A673 (cell line): ENCODE results near the gene MORN5. TPM values are rescaled to one million over a fixed set of nuclear protein-coding genes. Genes with fewer than 3 reads are reported as not detected.

ENCODE experiments used
- BruUV-seq: library from RNA; stranded (reverse); fragments of 400-500 nt; replicated peaks from 2 replicates; lab custom pipeline; 2021; lab: Mats Ljungman, UMichigan
- CTCF ChIA-PET: fragments of 300-600 bp; sonication (Branson Sonifier 250); formaldehyde crosslinking; loops from one replicate; lab custom pipeline; 2022; ENCODE audit warnings: antibody characterized with exemption; lab: Charles Lee
- POLR2A ChIA-PET: fragments of 300-600 bp; sonication (Branson Sonifier 250); formaldehyde crosslinking; loops from one replicate; lab custom pipeline; 2022; ENCODE audit warnings: antibody characterized with exemption; ENCODE audit not compliant: low non-redundant PET; lab: Charles Lee
- DNase-seq: peaks from one replicate; pipeline ENCODE4 v3.0.0-alpha.2; 2015; ENCODE audit warnings: low spot score
- H3K27ac ChIP-seq: fragments of 200-600 bp; sonication (generic); 2 replicates; pipeline ENCODE4 v1.5.1; 2016; ENCODE audit warnings: mixed run types, low read depth, mild to moderate bottlenecking, mixed read lengths, antibody characterized with exemption, low read length; ENCODE audit not compliant: poor library complexity, severe bottlenecking
- H3K27me3 ChIP-seq: fragments of 200-600 bp; sonication (generic); replicated peaks from 2 replicates; pipeline ENCODE4 v1.6.1; 2017; ENCODE audit warnings: mixed run types, low read depth, mild to moderate bottlenecking, mixed read lengths, antibody characterized with exemption, low read length; ENCODE audit not compliant: insufficient read depth, poor library complexity
- H3K36me3 ChIP-seq: fragments of 200-600 bp; sonication (generic); 2 replicates; pipeline ENCODE4 v1.6.1; 2016; ENCODE audit warnings: mixed run types, mild to moderate bottlenecking, mixed read lengths, antibody characterized with exemption, low read length; ENCODE audit not compliant: insufficient read depth, poor library complexity, severe bottlenecking
- H3K4me1 ChIP-seq: fragments of 200-600 bp; sonication (generic); 2 replicates; pipeline ENCODE4 v1.6.1; 2017; ENCODE audit warnings: mixed run types, mild to moderate bottlenecking, mixed read lengths, antibody characterized with exemption, low read length; ENCODE audit not compliant: insufficient read depth, poor library complexity, severe bottlenecking
- H3K4me3 ChIP-seq: fragments of 200-600 bp; sonication (generic); 2 replicates; pipeline ENCODE4 v1.5.1; 2016; ENCODE audit warnings: low read depth, mixed run types, mild to moderate bottlenecking, mixed read lengths, low read length; ENCODE audit not compliant: poor library complexity, severe bottlenecking
- H3K9me3 ChIP-seq: fragments of 200-600 bp; sonication (generic); 2 replicates; pipeline ENCODE4 v1.6.1; 2016; ENCODE audit warnings: mixed run types, low read depth, mild to moderate bottlenecking, mixed read lengths, antibody characterized with exemption, low read length; ENCODE audit not compliant: poor library complexity, severe bottlenecking
- CTCF ChIP-seq: fragments of 300-800, 200-600 bp; sonication (generic); conservative IDR thresholded peaks from 2 replicates; pipeline ENCODE4 v1.5.1; 2017; ENCODE audit warnings: low read depth, mild to moderate bottlenecking, antibody characterized with exemption, low read length, moderate library complexity, mixed read lengths
- EZH2 ChIP-seq: fragments of 200-600 bp; sonication (generic); IDR thresholded peaks from 2 replicates; pipeline ENCODE4 v1.6.1; 2017; ENCODE audit warnings: borderline replicate concordance, low read depth, mild to moderate bottlenecking, mixed read lengths, antibody characterized with exemption, low read length; ENCODE audit not compliant: poor library complexity, severe bottlenecking
- intact Hi-C: fragments of 100-400 bp; cut with micrococcal nuclease; formaldehyde crosslinking; loops from one replicate; pipeline ENCODE4 v1.10.0; 2022; ENCODE audit not compliant: unreplicated experiment
- total RNA-seq: library from RNA; stranded (reverse); gene quantifications from 2 replicates; pipeline ENCODE4 v1.2.3, GENCODE V29; 2021

MORN5 gene
- total RNA-seq, 1 experiment from 2014 or later, result not detected

GRCh38 chr9:122216798-122217418, 57.2 kb downstream of the MORN5 start:
- ChIA-PET CTCF (no interaction called here), POLR2A (no interaction called here)
- BruUV-seq, result no TSS peak
- H3K4me1 ChIP-seq, result peaks cover 13% of the 10 kb centered on the region
- no peak for DNase-seq
- no peak overlapping the region for H3K4me3 ChIP-seq
- no peaks in the 10 kb centered on the region for H3K36me3 ChIP-seq
- H3K9me3 ChIP-seq, result no peaks in the 10 kb centered on the region
- no peak overlapping the region for H3K27ac ChIP-seq
- H3K27me3 ChIP-seq, result peaks cover 98% of the 10 kb centered on the region
- intact Hi-C loops, result no loop called here
- TF ChIP-seq CTCF, result no peak
- no peak for TF ChIP-seq EZH2

- Histone ChIP-seq H3K9me3 (no peaks in the 10 kb centered on the region), H3K4me1 (peaks cover 13% of the 10 kb centered on the region), H3K36me3 (no peaks in the 10 kb centered on the region), H3K4me3 (no peak overlapping the region), H3K27me3 (peaks cover 98% of the 10 kb centered on the region), H3K27ac (no peak overlapping the region)
- ChIA-PET CTCF (no interaction called here), POLR2A (no interaction called here)
- intact Hi-C loops, result no loop called here
- DNase-seq, result no peak
- no TSS peak for BruUV-seq
- TF ChIP-seq EZH2 (no peak), CTCF (no peak)
Measured at GRCh38 chr9:122217640-122218039, 57.9 kb downstream of the MORN5 start.

- POLR2A ChIA-PET, result no interaction called here
- H3K36me3 ChIP-seq, result no peaks in the 10 kb centered on the region
- no peaks in the 10 kb centered on the region for H3K9me3 ChIP-seq
- peaks cover 11% of the 10 kb centered on the region for H3K4me1 ChIP-seq
- H3K27me3 ChIP-seq, result peaks cover 98% of the 10 kb centered on the region
- CTCF ChIA-PET, result no interaction called here
- BruUV-seq, result no TSS peak
- intact Hi-C loops, result no loop called here
- TF ChIP-seq EZH2, result no peak
- no peak for TF ChIP-seq CTCF
- no peak for DNase-seq
- H3K4me3 ChIP-seq, result no peak overlapping the region
- H3K27ac ChIP-seq, result no peak overlapping the region
Measured at GRCh38 chr9:122218071-122218934, 58.6 kb downstream of the MORN5 start.
